ENCODE measurements around the gene EXOC3L1.

DNA sequence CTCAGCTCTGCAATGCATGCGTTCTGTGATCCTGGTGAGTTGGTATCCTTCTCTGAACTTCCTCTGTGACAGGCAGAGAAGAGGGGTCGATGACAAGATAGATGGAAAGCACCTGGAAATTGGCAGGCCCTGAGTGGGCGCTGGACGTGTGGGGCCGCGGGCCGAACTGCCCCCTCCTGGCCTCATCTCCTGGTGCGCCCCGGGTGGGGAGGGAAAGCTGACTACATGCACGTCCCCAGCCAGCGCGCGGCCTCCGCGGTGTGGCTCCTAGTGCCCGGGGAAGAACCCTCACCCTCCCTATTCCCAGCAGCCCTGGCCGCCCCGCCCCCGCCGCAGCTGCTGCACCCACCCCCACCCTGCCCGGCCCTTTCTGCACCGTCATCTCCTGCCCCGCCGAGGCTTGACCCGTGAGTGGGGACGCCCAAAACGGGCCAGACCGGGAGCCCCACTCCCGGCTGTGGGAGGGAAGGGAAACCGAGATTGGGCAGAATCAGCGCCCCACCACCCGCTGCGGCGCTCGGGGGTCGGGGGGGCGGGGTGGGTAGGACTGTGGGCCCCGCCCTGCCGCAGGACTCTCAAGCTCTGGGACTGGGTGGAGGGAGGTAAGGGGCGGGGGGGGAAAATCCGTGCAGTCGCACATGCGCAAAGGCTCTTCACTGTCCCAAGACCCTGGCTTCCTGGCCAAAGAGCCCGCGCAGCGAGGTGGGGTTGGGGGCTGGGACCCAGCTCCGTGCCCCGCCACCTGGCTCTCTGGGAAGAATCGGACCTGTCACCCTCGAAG lies 19.6 kb downstream of the EXOC3L1 start, which contains the start of gene NOL3:
- peak in 1 of 2 donors; percentile 43 for TF ChIP-seq POLR2A (IDR thresholded peaks at IDR 0.05)
- TF ChIP-seq, protein P1, sequence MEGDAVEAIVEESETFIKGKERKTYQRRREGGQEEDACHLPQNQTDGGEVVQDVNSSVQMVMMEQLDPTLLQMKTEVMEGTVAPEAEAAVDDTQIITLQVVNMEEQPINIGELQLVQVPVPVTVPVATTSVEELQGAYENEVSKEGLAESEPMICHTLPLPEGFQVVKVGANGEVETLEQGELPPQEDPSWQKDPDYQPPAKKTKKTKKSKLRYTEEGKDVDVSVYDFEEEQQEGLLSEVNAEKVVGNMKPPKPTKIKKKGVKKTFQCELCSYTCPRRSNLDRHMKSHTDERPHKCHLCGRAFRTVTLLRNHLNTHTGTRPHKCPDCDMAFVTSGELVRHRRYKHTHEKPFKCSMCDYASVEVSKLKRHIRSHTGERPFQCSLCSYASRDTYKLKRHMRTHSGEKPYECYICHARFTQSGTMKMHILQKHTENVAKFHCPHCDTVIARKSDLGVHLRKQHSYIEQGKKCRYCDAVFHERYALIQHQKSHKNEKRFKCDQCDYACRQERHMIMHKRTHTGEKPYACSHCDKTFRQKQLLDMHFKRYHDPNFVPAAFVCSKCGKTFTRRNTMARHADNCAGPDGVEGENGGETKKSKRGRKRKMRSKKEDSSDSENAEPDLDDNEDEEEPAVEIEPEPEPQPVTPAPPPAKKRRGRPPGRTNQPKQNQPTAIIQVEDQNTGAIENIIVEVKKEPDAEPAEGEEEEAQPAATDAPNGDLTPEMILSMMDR (IDR thresholded peaks at IDR 0.05): no peak
